HL-60 (cell line): ENCODE results near the gene AFDN.

Experiments used
- GABPA ChIP-seq: IDR thresholded peaks from 2 replicates; pipeline ENCODE4 v1.6.1; 2012; ENCODE audit warnings: low read depth
- POLR2AphosphoS5 ChIP-seq: IDR thresholded peaks from 2 replicates; pipeline ENCODE4 v1.6.1; 2012; ENCODE audit warnings: low read depth
- TF ChIP-seq, protein P1 (sequence below): IDR thresholded peaks from one replicate; pipeline ENCODE4 v1.5.1; 2011; ENCODE audit warnings: low read length, control low read depth, inconsistent platforms; ENCODE audit not compliant: insufficient read depth

DNA sequence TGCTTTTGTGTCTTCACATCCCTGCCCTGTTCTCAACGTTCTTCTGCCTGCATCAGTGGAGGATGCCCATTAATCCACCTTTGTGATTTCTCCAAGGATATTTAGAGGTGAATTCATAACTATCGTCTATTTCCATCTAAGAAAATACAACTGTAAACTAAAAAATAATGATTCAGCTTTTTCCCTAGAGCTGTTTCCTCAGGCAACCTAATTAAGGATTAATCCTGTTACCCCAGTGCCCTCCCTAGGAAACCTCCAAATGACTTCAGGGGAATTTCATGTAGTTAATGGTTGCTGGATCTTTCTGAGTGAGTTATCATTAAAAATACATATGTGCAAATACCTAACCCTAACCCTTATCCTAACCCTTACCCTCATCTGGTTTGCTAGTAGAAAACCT lies 14.6 kb upstream of the AFDN start:
- TF ChIP-seq, protein P1, sequence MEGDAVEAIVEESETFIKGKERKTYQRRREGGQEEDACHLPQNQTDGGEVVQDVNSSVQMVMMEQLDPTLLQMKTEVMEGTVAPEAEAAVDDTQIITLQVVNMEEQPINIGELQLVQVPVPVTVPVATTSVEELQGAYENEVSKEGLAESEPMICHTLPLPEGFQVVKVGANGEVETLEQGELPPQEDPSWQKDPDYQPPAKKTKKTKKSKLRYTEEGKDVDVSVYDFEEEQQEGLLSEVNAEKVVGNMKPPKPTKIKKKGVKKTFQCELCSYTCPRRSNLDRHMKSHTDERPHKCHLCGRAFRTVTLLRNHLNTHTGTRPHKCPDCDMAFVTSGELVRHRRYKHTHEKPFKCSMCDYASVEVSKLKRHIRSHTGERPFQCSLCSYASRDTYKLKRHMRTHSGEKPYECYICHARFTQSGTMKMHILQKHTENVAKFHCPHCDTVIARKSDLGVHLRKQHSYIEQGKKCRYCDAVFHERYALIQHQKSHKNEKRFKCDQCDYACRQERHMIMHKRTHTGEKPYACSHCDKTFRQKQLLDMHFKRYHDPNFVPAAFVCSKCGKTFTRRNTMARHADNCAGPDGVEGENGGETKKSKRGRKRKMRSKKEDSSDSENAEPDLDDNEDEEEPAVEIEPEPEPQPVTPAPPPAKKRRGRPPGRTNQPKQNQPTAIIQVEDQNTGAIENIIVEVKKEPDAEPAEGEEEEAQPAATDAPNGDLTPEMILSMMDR: no peak
- TF ChIP-seq POLR2AphosphoS5: no peak
- no peak for TF ChIP-seq GABPA
